Measurements from ENCODE around the gene NBAS.

GRCh38 chr2:15388406-15389325, 172.5 kb downstream of the NBAS start:
- TF ChIP-seq CTCF (optimal IDR thresholded peaks at IDR 0.05 in 1 of 3, IDR thresholded peaks at IDR 0.05 in 1 of 3, conservative IDR thresholded peaks at IDR 0.05 in 1 of 3; ENCODE audit: extremely low read depth in 1 of 3, insufficient read depth in 2 of 3, low read length in 3 of 3) (no peak), EZH2 (IDR thresholded peaks at IDR 0.05; ENCODE audit: low read length) (no peak)

Data from keratinocyte (primary cell).